ENCODE results near the gene ZNF789. TPM values are rescaled to one million over a fixed set of nuclear protein-coding genes. Genes with fewer than 3 reads are reported as not detected.

Gene ZNF789
- total RNA-seq, 1 donor from 2014 or later, result 28.5 TPM

- intact Hi-C loops (cut with micrococcal nuclease), result no loop called here
Observed at GRCh38 chr7:99457650-99458493, 14.8 kb upstream of the ZNF789 start.

DNA sequence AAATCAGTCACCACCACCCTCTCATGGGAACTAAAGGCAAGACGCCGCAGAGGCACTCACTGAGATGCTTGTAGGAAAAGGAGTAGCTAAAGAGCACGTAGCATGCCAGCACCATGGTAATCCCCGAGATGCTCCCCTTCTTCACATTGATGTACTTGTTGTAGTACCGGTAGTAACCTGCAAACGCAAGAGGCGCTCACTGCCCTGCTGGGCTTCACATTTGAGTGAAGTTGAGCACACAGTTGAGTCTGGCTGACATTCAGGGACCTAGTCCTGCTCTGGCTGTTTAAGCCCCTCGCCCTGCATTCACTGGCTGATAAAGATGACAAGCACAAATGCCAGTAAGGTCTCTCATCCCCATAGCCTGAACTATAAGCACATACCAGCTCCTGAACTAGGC is 13.6 kb upstream of the ZNF789 start:
- intact Hi-C loops (cut with micrococcal nuclease), result no loop called here

DNA sequence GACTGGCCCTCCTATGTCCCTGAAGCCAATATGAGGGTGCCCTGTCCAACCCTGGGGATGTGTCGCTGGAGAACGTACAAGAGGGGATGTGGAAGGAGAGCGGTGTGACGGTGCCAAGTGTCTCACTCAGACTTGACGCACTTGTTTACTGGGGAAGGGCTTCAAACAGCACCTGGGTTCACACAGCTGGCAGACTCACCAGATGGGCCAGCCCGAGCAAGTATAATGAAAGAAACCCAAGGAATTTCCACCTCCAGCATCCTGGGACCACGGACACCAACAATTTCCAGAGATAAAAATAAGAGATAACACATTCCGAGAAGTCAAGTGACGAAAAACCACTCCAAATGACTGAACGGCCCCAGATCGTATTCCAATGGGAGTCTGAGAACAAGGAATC is 12.0 kb upstream of the ZNF789 start:
- intact Hi-C loops (cut with micrococcal nuclease), result loop anchor here (10.0 kb wide), 1 partner anchor 586 kb away; the partner anchor contains the start of genes TMEM130 and TRRAP

DNA sequence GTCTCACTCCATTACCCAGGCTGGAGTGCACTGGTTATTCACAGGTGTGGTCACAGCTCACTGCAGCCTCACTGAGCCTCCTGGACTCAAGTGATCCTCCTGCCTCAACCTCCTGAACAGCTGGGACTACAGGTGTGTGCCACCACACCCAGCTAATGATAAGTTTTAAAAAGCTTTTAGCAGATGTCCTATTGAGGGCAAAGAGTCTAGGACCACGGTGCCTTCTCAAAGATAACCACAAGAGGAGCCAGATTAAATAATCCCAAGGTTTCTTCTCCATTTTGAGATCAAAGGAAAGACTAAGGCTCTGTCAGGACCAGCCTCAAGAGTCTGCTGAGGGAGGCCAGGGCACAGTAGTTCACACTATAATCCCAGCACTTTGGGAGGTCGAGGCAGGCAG is 11.5 kb upstream of the ZNF789 start:
- intact Hi-C loops (cut with micrococcal nuclease), result loop anchor here (10.0 kb wide), 1 partner anchor 586 kb away; the partner anchor contains the start of genes TMEM130 and TRRAP

DNA sequence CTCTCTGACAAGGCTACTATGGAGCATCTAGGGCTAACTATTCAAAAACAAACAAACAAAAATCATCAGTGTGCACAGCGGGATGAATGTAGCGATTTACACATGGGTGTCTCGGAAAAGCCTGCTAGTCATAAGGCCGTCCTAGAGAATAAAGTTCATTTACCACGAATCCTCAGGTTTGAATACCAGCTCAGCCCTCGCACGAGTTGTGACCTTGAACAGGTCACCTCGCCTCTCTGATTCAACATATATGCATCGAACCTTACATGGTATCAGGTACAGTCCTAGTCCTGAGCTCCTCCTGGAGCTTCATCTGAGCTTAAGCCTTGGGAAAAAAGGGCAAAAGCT is 7.3 kb upstream of the ZNF789 start:
- intact Hi-C loops (cut with micrococcal nuclease), result loop anchor here (10.0 kb wide), 1 partner anchor 591 kb away; the partner anchor contains the start of genes TMEM130 and TRRAP

DNA sequence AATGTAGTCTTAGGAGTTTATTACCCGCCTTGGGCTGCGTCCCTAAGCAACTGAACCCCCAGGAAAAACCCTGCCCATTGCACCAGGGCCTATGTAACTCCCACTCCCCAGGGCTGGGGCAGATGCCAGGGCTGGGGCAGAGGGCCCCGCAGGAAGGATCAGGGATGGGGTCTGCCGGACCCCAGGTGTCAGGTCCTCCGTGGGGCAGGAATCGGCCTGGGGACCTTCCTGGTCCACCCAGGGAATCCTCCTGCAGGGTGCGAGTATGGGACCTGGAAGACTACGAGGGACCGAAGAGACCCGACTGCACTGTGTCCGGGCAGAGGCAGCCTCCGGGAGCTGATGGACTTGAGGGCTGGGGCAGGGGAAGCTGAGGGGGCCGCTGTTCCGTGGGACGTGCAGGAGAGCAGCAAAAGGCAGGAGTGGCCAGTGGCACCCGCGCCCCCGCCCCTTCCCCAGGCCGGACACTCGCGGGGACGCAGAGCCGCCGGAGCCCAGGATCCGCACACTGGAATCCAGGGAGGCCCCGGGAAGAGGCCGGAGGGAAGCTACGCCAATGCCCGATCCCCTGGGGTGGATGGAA is 4.3 kb upstream of the ZNF789 start:
- intact Hi-C loops (cut with micrococcal nuclease), result loop anchor here (10.0 kb wide), 1 partner anchor 594 kb away; the partner anchor contains the start of genes TMEM130 and TRRAP

DNA sequence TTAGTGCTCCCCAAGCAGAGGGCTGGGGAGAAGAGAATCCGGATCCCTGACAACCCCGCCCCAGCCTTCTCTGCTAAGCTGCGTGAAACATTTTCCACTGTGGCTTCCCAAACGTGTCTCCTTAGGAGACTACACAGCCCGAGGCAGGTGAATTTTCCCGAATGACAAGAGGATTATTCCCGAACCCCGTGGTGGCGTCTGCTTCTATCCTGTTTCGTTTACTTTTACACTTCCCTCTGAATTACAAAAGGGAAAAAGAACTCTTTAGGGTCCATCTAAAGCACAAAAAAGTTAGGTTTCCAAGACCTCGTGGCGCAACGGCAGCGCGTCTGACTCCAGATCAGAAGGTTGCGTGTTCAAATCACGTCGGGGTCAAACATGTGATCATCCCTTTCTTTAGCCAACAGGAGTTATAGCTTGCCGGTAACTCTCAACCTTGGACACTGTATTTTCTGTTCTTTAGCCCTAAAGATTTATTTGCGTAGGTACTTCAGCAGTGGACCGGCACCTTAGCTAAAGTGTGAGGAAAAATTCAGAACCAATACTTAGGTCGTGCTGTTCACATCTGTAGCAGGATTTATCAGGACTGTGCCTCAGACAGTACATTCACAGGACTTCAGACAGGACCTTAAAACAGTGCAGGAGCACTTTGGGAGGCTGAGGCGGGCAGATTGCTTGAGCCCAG is 3.2 kb upstream of the ZNF789 start:
- intact Hi-C loops (cut with micrococcal nuclease), result loop anchor here (10.0 kb wide), 3 partner anchors 365 to 595 kb away; partner anchors contain the start of genes TMEM130 and TRRAP

GRCh38 chr7:99473315-99473596 is 566 bp downstream of the ZNF789 start:
- intact Hi-C loops (cut with micrococcal nuclease), result loop anchor here (1.0 to 10.0 kb wide), 3 partner anchors 329 to 522 kb away; partner anchors contain the start of gene SMURF1

DNA sequence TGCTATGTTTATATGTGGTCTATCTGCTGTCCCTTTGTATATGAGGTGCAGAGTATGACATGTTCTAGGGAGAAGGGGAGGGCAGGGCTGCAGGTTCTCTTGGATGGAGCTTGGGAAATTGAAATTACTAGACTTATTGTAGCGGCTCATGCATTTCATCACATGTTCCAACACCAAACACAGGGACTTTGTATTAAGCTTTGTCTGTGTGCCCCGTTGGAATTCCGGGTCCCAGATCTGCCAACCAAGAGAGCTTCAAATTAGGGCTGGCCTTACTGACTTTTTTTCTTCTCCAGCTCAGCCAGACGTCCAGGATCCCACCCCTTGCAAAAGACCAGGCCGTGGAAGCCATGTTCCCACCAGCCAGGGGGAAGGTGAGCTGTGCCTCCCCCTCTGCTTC is 3.4 kb downstream of the ZNF789 start:
- intact Hi-C loops (cut with micrococcal nuclease), result loop anchor here (10.0 kb wide), 2 partner anchors 359 to 519 kb away; no protein-coding TSS in a partner anchor

DNA sequence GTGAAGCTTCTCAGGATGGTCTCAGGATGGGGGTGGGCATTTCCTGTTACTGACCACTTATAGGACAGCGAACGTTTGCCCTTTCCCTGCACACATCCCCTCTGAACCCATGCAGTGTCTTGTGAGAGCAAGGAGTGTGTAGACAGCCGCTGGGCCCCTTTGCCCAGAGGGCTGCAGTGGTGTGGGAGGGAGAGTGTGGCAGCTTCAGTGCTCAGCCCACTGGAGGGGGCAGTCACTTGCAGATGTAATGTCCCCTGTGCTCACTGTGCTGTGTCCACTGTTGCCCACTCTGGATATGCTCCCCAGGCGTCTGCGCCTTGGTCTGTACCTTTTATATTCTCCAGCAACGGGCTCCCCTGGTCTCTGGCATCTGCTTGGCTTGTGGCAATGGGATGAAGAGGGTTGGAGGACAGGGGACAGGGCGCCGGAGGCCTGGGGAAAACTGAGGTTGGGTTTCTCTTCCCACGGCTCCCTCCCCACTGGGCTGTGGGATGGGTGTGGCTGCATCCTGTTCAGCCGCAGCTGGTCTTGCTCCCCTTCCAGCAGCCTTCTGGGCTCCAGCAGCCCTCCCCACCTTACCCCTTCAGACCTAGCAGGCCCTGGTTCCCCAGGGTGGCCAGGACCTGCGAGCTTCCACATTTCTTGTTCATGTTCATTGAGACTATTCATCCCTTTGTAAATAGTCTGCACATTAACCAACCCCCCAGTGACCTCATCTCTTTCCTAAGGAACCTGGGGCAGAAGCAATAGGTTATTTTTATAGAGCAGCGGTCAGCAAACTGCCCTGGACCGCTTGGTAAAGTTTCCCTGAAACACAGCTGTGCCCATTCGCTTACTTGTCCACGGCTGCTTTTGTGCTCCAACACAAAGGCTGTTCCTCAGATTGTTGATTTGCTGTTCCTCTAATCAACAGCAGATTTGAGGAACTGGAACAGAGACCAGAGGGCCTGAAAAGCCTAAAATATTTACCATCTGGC is 6.1 kb downstream of the ZNF789 start:
- intact Hi-C loops (cut with micrococcal nuclease), result loop anchor here (10.0 kb wide), 2 partner anchors 356 to 516 kb away; no protein-coding TSS in a partner anchor

DNA sequence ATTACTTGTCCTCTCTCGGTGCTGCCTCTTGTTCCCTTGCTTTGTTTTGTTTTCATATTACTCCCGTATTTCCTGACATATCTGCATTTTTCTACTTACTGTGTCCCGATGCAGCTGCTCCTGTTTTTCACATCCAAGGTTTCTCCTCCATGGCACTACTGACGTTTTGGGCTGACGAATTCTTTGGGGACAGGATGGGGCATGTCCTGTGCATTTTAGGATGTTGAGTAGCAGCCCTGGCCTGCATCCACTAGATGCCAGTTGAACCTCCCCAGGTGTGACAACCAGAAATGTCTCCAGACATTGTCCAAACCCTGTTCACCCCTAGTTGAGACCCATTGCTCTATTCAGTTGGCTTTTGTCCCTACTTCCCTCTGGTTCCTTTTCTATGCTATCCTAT is 12.4 kb downstream of the ZNF789 start:
- intact Hi-C loops (cut with micrococcal nuclease), result no loop called here

GRCh38 chr7:99489235-99489634 is 16.5 kb downstream of the ZNF789 start:
- intact Hi-C loops (cut with micrococcal nuclease), result no loop called here

DNA sequence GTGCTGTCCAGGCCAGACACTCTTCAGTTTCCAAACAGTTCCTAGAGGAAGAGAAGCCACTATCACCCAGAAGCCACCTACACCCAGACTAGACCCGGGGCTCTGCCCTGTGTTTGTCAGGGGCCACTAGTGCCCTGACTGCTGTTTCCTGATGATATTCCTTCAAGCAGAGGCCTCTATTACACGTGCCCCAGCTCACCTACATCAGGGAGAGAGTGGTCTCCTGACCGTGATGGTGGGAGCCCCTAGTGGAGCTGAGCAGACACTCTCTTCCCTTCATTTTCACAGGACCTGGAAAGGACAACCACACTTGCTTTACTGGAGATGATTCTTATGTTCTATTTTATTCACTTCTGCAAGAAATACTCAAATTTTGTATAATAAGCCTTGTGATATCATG is 18.2 kb downstream of the ZNF789 start:
- intact Hi-C loops (cut with micrococcal nuclease), result no loop called here

GRCh38 chr7:99493823-99494222 is 21.1 kb downstream of the ZNF789 start:
- intact Hi-C loops (cut with micrococcal nuclease), result no loop called here

DNA sequence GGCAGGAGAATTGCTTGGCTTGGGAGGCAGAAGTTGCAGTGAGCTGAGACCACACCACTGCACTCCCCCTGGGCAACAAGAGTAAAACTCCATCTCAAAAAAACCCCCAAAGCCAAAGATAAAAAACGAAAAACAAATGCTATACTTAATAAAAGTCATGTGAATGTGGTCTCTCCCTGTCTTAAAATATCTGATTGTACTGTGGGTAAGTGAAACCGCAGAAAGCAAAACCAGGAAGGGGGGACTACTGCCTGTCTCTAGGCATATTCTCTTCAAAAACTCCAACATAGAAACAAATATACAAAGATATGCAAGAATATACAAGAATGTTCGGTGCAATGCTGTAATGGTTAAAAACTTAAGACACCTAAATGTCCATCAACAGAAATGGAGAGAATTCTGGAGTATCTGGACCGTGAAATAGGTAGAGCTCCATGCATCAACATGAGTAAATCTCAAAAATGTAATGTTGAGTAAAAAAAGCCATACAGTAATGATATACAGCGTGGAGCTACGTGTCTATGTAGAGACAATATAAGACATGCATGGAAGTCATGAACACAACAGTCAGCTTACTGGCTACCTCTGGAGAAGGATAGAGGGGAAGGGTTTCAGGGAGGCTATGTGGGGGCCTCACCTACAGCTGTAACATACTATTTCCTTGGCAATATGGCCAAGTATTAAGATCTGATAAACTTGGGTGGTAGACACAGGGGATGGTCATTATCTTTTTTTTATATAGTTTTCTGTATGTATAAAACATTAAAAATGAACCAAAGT is 25.3 kb downstream of the ZNF789 start:
- intact Hi-C loops (cut with micrococcal nuclease), result no loop called here

GRCh38 chr7:99498546-99498944 is 25.9 kb downstream of the ZNF789 start:
- intact Hi-C loops (cut with micrococcal nuclease), result no loop called here

DNA sequence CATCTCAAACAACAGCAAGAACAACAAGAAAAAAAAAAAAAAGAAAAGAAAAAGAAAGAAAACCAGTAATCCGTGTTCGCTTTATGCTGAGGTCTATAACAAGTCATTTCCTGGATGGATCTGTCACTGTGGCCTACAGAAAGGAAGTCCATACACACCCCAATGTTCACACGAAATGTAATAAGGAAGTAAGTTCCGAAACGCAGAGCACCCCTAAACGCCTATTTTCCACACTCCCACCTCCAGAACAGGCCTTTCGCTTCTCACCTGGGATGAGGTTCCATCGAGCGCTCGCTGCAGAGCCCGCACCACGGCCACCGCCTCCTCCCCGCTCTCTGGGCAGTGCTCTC is 26.7 kb downstream of the ZNF789 start:
- intact Hi-C loops (cut with micrococcal nuclease), result no loop called here

DNA sequence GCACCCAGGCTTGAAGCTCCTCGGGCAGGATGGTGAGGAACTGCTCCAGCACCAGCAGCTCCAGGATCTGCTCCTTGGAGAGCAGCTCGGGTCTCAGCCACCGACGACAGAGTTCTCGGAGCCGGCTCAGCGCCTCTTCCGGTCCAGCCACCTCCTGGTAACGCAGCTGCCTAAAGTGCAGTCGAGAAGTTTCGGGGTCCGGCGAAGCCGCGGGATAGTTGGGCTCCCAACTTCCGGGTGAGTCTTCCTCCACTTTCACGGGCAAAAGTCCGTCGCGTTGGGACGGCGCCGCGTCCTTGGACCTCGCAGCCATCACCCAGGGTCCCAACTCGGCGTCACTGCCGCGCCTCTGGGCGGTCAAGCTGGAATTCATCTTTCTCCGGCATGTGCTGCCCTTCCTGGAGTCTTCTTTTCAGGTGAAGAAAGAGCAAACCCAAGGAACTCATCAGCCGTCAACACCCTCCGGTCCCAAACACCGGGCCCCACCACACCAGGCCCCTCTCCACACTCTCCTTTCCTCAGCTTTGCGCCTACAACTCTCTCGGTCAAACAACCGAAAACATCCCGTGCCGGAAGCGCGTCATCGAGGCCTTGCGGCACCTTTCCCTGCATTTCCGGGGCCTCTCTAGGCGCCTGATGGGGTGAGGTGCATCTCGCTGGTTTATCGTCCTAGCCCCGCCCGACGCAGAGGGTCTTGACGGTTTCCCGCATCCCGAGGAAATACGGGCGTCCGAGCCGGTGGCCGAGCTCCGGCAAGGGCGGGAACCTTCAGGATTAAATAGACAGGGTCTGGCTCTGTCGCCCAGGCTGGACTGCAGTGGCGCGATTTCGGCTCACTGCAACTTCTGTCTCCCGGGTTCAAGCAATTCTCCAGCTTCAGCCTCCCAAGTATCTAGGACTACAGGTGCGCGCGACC is 27.3 kb downstream of the ZNF789 start, which contains the start of gene ZNF394:
TSS of gene ZNF394 (minus strand) at position 561 of the 916 bp plus-strand sequence. CDS start at position 373, 188 bp downstream.
- intact Hi-C loops (cut with micrococcal nuclease), result loop anchor here (1.0 to 10.0 kb wide), 8 partner anchors 28 to 495 kb away; partner anchors contain the start of genes ATP5MF, FAM200A, TRIM4 and ZNF655

GRCh38 chr7:99500637-99501009 is 27.9 kb downstream of the ZNF789 start:
- intact Hi-C loops (cut with micrococcal nuclease), result loop anchor here (1.0 to 10.0 kb wide), 8 partner anchors 28 to 494 kb away; partner anchors contain the start of genes ATP5MF, FAM200A, TRIM4 and ZNF655
